Mucosa of gallbladder (tissue), 1 donor: ENCODE measurements around the gene PDZD2. TPM values are rescaled to one million over a fixed set of nuclear protein-coding genes. Genes with fewer than 3 reads are reported as not detected.
"Not testable (repeated sequence)": the region's sequence is repeated elsewhere in the genome, so short reads cannot be mapped to it uniquely, and the experiment has no call there.

Experiments
- DNase-seq: peaks from one replicate; pipeline ENCODE4 v3.0.0-alpha.2; 2020; ENCODE audit warnings: low spot score
- total RNA-seq: library from RNA; stranded (reverse); gene quantifications from one replicate; pipeline ENCODE4 v1.2.1, GENCODE V29; 2021
- donor health status: DM: no; HTN: no; CAD: no.

PDZD2 gene
- total RNA-seq, 1 donor from 2014 or later, result 2.7 TPM

DNA sequence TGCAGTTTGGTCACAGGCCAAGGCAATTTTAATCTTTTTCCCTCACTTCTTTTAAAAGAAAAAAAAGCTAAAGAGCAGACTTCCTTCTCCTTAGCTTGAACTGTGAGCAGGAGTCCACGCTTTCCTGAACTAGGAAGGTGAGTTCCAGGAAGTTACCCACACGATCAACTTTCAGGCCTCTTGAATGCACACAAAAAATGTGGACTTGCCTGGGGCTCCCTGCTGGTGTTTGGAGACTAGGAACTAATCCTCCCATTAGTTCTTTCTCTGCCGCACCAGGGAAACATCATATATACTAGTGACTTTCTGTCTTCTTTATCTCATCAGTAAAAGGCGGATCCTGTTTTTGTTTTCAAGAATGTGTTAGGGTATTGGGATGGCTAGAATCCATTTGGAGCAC is 295.2 kb downstream of the PDZD2 start:
- no peak for DNase-seq

DNA sequence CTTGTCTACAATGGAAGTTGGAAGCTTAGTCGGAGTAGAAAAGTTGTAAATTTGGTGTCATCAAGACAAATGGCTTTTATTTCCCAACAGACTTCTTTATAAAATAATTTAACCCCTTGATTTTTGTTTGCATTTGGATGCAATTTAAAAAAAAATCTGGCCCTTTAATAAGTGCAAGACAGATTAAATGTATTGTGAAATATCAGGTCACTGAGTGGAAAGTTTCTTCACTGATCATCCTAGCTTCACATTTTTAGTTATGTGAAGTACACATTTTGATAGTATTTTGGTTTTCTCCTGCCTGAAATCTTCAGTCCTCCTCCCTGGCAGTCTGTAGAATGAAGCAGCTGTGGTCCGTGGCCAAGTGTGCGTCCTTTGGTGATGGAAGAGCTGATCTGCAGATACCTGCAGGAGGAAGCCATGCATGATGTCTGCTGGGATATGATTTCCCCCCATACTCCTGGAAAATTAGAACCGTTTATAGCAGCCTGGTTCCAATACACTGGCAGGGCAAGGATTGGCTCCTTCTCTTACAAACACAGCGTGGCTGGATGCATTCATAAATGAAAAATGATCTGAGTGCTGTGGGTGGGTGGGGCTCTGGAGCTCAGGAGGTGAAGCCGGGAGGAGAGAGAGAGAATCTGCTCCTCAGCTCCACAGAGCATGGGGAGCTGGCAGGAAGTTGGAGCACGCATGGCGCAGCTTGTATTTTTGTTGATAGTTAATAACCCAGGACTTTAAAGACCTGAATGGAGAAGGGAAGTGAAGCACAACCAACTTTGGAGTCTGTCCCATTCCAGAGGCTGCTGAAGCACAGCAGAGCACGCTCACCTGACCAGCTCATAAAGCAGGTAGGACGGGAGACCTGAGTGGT is 296.8 kb downstream of the PDZD2 start:
- DNase-seq, result no peak

DNA sequence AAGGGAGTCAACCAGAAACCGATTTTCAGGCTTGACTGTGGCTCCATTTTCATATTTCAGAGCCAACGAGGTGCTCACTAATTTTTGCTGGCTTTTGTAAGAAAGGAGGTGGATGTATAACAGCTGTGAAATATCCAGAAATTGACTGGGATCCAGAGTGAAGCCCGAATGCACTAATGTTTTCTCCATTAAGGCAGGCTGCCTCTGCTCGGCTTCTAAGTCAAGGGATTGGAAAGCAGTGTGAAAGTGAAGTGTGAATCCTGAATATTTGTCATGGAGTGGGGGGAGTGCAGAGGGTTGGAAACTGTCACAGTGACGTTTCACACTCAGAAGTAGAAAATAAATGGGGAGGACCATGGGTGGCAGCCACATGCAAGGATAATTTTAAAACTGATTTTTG is 297.8 kb downstream of the PDZD2 start:
- no peak for DNase-seq

DNA sequence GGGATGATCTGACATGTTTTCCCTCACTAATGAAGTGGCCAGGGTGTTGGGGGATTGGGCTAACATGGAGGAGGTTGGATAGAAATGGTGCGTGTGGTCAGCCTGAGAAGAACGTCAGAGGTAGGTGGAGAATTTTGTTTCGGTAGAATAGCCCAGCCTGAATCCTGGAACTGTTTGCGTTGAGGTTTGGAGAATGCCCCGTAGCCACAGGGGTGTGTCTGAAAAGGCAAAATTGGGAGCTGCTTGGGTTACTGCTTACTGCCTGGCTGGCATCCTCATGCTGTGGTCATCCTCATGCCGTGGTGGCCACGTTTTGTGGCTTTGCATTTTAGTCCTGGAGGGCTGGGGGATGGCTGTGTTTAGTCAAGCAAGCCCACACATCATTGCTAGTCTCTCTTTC is 298.3 kb downstream of the PDZD2 start:
- no peak for DNase-seq

DNA sequence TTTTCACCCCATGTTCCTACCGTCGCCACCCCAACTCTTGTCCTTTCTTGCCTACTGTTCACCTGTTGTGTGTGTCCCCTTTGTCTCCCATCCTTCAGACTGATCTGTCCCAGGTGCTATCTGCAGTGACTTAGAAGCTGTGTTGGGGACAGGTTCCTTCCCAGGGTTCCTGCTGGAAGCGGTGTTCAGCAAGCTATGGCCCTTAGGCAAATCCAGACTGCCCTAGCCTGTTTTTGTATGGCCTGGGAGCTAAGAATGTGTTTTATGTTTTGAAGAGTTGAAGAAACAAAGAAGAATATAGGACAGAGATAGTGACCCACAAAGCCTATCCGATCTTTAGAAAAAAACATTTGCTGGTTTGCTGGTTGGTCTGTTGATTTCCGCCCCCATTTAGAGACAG is 298.8 kb downstream of the PDZD2 start:
- no peak for DNase-seq

DNA sequence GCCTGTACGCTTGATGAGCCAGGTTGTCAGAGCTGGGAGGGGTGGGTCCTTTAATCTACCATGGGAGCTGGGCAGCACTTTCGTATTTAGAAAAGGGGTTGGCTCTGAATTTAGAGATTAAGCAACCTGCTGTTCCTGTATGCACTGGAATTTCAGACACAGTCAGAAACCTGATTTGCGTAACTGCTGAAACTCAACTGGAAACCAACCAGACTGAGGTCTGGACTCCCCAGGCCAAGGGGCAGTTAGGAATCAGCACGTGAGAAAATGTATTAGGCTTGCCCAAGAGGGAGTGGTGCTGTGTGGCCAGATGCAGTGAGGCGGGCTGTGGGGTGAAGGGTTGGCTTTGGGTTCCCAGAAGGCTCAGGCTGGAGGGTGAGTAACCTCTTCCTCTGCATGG is 300.2 kb downstream of the PDZD2 start:
- DNase-seq, result no peak

DNA sequence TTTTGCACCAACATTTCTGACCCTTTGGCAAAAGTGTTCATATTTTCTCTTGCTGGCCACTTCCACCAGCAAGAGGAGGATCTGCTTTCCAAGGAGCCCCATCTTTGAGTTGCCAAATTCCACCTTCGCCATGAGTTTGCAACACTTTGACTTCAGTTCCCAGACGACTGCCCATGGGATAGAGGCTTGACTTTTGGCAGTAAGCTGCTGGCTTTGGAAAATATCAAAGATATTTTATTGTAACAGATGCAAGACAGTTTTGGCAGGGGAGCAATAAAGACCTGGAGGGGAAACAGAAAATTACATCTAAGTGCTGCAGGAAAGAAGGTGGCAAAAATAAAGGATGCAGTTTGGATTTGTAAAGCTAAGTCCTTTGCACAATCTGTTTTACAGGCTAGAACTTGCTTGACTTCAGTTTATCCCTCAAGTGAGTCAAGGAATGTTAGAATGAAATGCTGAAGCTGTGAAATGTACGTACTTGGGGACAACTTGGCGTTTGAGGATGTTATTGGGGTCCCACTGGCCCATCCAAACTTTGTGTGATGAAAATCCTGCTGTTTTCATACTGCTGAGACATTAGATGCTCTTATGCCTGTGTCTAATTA is 302.3 kb downstream of the PDZD2 start:
- no peak for DNase-seq

DNA sequence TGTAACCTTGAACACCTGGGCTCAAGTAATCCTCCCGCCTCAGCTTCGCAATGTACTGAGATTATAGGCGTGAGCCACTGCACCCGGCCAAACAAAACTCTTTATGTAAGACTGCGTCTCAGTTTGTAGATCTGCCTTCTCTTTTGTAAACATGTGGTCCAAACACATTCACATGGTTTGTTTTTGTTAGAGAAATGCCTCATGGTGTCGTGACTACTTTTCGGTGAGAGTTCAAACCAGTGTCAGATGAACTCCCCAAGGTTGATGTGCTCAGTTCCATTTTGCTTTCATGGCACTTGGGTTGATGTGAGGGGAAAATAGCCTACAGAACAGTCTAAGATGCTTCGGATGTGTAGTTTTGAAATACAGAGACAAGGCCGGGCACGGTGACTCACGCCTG is 303.6 kb downstream of the PDZD2 start:
- no peak for DNase-seq

DNA sequence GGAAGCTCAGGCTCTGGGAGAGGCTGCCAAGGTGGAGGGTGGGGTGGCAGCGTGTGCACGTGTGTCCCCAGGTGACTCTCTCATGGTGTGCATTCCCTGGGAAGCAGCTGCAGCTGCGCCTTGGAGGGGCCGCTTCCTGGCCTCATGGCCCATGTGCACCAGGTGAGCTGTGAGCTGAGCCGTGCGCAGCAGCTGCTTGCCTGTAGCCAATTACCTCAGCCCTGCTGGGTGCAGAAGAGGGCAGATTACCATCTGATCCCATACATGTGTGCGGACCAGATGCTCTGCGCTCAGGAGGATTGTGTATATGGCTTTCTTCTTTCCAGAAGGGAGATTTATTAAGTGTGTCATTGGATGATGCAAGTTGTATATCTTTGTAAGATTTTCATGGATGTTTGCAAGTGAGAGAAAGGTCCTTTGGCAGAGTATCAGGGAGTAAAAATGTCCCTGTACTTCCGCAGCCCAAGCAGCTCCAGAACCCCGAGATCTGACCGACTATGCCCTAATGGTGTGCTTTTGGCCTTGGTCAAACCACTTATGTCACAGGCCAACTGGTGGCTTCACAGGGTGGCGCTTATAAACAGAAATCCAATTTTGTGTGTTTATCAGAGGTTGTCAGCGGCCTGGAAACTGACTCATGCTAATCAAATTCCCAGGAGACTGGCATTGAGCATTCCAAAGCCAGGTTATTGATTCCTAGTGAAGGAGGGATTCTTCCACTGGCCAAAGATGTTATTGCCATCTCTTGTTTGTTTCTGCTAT is 305.9 kb downstream of the PDZD2 start:
- DNase-seq, result no peak

DNA sequence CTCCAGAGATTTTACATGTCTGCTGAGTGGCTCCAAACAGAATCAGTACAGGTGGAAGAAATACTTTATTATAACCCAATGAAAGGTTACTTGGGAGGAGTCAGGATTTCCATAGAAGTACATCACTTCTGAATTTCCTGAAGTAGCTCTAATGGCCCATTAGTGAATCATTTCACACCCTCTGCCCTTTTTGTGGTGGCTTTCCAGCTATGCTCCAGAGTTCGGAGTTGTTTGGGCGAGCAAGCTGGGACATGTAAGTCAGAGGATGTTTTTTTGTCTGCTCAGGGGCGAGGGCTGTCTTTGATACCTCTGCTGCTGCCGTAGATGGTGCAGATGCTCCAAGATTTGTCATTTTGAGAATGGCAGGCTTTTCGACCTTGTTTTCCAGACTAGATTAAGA is 309.1 kb downstream of the PDZD2 start:
- DNase-seq, result no peak

DNA sequence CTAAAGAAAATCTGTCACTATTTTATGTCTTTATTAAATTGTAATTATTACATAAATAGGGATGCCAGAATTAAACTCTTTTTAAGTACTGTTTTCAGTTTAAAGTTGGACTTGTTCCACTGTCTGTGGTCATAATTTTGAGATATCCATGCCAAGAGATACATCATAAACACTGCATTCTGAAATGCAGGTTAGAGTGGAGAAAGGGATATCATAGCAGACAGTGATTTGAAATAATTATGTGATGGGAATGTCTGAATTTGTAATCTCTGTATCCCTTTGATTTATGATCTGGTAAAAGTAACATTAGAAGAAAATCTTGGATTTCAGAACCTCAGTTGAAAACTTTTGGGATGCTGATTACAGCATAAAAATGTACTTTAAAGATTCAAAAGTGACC is 313.1 kb downstream of the PDZD2 start:
- DNase-seq, result no peak

DNA sequence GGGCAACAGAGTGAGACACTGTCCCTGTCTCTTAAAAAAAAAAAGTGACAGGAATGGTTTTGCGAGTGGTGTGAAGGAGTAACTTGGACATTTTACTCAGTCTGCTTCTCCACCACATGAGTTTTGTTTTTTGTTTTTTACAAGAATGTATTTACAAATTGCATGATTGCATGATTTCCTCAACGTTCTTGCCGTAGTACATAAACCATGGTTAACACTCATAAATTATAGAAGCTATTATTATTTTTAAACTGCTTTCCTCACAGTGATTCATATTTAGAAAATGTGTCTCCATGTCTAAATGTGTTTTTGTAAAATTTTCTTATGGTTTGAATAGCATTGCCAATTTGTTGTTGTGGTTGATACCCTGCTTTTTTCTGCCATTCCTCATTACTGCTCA is 315.2 kb downstream of the PDZD2 start:
- no peak for DNase-seq

DNA sequence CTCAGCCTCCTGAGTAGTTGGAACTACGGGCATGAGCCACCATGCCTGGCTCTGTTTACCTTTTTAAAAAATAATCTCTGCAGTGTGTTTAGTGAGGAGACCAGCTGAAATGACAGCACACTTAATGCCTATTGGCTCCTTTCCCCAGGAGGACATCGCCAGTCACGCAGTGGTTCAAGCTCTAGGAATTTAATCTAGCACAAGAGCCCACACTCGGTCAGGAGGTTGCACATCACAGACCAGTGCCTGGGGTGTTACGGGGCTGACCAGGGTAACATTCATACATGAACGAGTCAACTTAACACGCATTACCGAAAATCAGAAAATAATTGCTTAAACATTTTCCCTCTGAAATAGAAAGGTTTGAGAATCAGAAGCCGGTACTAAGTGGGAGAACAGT is 318.2 kb downstream of the PDZD2 start:
- DNase-seq, result no peak

DNA sequence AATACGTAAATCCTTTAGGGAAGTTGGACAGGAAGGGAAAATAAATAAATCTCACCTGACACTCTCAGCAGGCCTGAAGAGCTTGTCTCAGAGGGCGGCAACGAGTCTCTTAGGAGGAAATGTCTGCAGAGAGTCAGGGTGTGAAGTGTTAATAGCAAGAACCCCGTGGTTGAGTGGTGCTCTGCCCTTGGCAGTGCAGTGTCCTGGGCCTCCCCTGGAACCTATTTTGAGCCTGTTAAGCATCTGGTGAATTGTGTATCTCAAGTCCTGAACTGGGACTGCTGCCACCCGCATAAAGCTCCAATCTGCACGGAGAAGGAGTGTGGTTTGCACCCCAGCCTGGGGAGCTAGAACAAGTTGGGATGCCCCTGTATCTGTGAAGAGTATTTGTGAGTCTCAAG is 323.4 kb downstream of the PDZD2 start:
- no peak for DNase-seq

DNA sequence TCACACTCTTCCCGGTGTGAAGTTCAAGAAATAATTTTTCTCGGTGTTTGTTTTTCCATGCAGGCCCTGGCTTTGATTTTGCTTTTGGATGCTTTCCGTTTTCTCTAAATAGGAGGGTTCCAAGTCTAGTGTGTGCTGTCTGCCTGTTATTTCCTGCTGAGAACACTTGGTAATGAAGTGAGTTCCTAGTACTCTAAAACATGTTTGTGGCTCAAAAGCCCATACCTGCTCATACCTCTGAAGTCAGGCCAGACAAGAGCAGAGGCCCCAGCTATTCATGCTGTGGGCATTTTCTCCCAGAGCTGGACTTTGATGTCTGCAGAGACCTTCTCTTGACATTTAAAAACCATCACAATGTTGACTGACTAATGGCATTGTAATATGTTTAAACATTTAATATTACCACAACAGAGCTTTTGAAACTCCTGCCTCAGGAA is 324.0 kb downstream of the PDZD2 start:
- DNase-seq, result no peak

DNA sequence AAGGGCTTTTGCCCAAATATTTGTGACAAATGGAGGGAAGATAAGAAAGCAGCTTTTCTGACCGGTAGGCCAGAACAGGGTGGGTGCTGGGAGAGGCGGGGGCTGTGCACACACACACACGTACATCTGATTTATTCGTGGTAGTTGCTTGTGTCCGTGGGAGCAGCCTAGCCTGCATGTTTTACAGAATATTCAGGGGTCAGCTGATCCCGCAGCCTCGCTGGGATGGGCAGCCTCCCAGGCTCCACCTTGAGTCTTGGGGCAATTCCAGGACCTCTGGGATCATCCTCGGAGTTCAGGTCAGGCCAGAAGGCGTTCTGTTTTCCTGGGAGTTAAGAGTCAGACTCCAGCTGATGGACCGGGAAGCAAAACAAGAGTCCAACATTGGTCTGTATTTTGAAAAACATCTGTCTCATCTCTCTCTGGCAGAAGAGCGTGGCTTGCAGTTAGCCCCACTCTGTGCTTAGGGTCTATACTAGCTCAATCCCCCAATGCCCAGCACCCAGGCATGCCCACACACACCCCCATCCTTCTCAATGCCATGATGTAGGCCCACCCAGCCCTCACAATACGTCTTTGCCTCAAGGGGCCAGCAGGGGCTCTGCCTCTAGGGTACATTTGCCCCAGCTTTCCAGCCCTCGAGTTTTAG is 324.6 kb downstream of the PDZD2 start:
- DNase-seq, result no peak

DNA sequence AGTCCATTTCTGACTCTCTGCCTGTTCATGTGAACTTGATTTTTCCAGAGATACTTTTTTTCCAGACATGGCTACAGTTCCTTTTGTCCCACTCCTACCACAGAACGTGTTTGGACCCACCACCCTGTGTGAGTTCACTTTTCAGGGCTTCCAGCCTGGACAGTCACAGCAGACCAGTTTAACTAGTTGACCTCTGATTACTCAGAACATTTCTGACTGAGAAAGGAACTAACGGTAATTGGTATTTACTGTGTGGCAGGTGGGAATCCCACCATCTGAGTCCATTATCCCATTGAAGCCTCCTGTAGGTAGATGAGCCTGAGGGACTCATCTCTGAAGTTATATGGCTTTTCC is 325.1 kb downstream of the PDZD2 start:
- DNase-seq, result no peak

DNA sequence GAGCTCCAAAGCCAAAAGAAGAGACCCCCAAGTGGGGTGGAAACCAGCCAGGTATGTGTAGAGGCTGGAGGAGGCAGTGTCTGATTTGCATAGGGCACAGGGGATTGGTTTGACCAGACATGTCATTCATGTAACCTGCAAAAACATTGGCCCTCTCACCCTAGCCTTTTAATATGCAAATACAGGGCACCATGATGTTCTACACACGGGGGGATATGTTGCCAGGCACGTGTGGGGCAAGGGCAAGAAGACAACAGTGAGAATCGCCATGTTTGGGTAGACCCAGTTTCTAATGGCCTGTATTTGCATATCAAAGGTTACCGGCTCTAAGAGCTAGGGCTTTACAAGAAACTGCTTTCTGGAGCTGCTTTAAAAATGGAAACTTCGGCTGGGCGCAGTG is 326.3 kb downstream of the PDZD2 start:
- DNase-seq, result no peak

DNA sequence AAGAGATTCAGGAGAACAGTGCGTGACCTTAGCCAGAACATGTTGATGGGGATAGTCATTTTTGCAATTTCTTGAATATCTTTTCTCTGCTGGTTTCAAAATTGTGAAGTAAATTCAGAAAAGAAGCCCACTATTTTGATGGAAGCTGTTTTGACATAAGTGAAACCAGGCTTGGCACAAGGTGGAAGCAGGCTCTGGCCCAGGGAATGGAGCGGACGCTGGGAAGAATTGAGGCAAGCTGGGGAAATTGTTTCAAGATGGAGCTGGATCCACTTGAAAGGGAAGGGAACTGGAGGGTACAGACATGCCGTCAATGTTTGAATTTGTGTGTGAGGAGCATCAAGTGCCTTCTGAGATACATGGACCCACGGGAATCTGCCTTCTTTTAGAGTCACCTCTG is 328.0 kb downstream of the PDZD2 start:
- DNase-seq, result no peak

DNA sequence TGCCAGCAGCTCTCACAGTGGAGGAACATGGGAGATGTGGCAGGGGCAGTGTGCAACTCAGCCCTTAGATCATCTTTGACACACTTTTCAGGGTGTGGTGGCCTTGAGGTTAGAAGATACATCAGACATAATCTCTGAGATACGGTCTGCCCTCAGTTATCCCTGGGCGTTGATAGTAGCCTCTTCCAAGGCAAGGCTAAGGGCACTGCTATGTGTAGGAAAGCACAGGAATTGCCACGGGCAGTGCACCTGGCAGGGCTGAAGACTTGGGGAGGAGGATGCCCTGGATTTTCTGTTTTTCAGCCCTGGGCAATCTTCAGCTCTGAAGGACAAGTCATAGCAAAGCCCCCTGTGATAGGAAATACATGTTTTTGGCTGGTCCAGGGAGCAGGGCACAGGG is 328.5 kb downstream of the PDZD2 start:
- no peak for DNase-seq

DNA sequence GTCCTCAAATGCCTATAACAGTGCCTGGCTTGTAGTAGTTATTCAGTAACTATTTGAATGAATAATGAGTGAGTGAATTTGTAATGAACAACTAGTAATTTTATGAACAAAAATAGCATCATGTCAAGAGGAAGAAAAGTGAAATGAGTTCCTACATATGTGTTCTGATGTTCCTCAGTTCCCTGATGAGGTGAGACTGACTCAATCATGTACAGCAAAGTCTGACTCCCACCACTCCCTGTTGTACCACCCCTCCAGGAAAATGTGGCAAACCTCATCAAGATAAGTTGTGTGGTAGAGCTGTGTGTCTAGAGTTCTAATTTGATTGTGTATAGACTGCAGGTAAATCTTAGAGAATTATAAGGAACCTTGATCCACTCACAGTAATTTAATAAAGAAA is 333.6 kb downstream of the PDZD2 start:
- DNase-seq, result no peak

DNA sequence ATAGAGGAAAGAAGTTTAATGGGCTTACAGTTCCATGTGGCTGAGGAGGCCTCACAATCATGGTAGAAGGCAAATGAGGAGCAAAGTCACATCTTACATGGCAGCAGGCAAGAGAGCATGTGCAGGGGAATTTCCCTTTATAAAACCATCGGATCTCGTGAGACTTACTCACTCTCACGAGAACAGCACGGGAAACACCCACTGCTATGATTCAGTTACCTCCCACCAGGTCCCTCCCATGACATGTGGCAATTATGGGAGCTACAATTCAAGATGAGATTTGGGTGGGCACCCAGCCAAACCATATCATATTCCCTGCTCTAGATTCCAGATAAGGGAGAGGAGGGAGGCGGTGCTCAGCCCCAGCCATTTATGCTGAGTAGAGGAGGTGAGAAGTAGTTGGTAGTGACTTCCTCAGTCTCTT is 336.3 kb downstream of the PDZD2 start:
- DNase-seq, result not testable (repeated sequence)
